Retinal pigment epithelial cell (primary cell): Measurements from ENCODE around the gene GOPC.

Experiments used
- DNase-seq: peaks from one replicate; pipeline ENCODE4 v3.0.0-alpha.2; 2010; ENCODE audit warnings: low read depth
- H3K4me3 ChIP-seq: 2 replicates; pipeline ENCODE4 v1.5.1; 2011; ENCODE audit warnings: mild to moderate bottlenecking, low read length, control low read depth, moderate library complexity
- TF ChIP-seq, protein P1 (sequence below): conservative IDR thresholded peaks from 2 replicates; pipeline ENCODE4 v1.5.1; 2011; ENCODE audit warnings: low read depth, low read length, control low read depth, inconsistent platforms

Gene GOPC

DNA sequence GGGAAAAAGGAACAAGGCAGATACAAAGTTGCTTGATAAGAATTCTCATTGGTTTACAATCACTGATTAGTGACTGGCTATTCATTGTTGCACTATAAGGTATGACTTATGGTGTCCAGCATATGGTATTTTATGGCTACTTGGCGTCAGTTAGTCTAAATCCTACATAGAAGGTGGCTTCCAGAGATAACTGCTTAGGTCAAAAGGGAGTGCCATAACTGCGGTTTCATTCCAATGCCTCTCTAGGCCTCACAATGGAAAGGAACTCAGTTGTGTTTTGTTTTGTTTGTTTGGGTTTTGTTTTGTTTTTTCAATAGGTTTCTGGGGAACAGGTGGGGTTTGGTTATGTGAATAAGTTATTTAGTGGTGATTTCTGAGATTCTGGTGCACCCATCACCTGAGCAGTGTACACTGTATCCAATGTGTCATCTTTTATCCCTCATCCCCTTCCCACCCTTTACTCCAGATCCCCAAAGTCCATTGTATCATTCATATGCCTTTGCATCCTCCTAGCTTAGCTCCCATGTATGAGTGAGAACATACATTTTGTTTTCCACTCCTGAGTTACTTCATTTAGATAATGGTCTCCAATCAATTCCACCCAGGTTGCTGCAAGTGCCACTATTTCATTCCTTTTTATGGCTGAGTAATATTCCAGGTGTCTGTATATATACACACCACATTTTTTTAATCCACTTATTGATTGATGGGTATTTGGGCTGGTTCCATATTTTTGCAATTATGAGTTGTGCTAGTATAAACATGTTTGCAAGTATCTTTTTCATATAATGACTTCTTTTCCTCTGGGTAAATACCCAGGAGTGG is 7.0 kb downstream of the GOPC start:
- no peak overlapping the region for H3K4me3 ChIP-seq
- TF ChIP-seq, protein P1, sequence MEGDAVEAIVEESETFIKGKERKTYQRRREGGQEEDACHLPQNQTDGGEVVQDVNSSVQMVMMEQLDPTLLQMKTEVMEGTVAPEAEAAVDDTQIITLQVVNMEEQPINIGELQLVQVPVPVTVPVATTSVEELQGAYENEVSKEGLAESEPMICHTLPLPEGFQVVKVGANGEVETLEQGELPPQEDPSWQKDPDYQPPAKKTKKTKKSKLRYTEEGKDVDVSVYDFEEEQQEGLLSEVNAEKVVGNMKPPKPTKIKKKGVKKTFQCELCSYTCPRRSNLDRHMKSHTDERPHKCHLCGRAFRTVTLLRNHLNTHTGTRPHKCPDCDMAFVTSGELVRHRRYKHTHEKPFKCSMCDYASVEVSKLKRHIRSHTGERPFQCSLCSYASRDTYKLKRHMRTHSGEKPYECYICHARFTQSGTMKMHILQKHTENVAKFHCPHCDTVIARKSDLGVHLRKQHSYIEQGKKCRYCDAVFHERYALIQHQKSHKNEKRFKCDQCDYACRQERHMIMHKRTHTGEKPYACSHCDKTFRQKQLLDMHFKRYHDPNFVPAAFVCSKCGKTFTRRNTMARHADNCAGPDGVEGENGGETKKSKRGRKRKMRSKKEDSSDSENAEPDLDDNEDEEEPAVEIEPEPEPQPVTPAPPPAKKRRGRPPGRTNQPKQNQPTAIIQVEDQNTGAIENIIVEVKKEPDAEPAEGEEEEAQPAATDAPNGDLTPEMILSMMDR, result no peak
- DNase-seq, result no peak

DNA sequence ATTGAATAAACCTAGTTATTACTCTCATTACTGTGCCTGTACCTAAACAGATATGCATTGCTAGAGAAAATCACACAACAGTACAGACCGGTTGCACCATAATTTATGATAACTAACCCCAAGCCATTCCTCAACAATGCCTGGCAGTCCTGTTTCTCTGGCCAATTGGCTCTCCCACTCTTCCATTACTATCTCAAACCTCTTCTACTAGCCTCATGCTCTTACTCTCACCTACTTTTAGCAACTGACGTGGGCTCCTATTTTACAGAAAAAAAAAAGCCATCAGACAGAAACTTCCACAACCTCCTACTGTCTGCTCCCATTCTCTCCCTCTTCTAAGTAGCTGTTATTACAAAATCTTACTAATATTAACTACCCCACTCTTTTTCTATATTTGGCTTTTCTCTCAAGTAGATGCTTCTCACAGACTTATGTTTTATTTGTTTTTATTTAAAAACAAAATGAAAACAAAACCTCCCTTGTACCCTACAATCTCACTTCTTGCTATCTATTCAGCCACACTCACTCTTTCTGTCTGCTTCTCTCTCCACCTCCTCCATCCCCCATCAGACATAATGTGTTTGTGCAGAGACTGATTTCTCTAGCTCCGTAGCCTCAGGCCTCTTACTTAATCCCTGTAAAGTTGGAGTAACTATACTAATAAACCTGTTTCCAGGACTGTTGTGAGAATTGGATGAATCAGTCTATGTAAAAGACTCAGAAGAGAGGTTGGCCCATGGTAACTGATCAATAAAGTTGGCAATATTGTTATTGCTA is 9.1 kb downstream of the GOPC start:
- H3K4me3 ChIP-seq, result no peak overlapping the region
- TF ChIP-seq, protein P1, result no peak
- no peak for DNase-seq

GRCh38 chr6:117591405-117591804 is 10.9 kb downstream of the GOPC start:
- DNase-seq, result no peak
- TF ChIP-seq, protein P1, result no peak
- H3K4me3 ChIP-seq, result no peak overlapping the region

DNA sequence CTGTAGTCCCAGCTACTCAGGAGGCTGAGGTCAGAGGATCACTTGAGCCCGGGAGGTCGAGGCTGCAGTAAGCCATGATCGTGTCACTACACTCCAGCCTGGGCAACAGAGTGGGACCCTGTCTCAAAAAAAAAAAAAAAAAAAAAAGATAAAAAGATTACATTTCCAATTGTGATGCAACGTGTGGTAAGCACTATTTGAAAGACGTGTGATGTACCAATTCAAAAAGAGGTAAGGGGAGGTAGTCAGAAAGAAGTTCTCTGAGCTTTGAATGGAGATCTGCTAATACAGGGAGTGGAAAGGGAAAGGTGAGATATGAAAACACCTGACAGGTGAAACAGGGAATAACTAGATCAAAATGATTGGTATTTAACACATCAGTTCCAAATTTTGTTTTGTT is 11.9 kb downstream of the GOPC start:
- DNase-seq, result no peak
- TF ChIP-seq, protein P1, result no peak

DNA sequence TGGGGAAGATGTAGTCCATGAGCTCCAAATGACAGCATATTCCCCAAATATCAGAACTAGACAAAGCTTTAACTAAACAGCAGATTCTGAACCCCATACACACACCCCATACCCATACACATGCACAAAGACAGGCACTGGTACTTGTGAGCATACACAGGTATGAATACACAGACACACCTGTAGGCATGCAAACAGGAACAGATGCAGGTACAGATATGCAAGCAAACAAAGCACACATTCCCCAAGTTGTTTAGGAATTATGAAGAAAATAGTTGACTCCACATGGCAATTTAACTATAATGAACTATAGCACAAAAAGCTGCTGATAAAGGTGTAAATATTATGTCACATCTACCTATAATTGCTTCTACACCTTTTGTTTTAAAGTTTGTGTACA is 16.7 kb downstream of the GOPC start:
- TF ChIP-seq, protein P1, result no peak
- DNase-seq, result no peak
- no peak overlapping the region for H3K4me3 ChIP-seq

More for the DNA sequence above, 11.9 kb downstream of the GOPC start:
- H3K4me3 ChIP-seq, result no peak overlapping the region

- no peak for DNase-seq
- no peak overlapping the region for H3K4me3 ChIP-seq
- TF ChIP-seq, protein P1, result no peak
Observed at GRCh38 chr6:117574198-117574597, 28.1 kb downstream of the GOPC start.
